Upper lobe of left lung (tissue), 4 donors: ENCODE data around the gene STIM1.

Experiments
- POLR2A ChIP-seq, 4 donors: fragments of 450-650 bp; IDR thresholded peaks; one replicate each; pipeline ENCODE4 v1.5.1; 2016 to 2017; ENCODE audit warnings: antibody characterized with exemption in 4 of 4, mild to moderate bottlenecking in 2 of 4
- POLR2AphosphoS5 ChIP-seq, 2 donors: sonication (generic); formaldehyde crosslinking; IDR thresholded peaks; one replicate each; pipeline ENCODE4 v1.5.1; 2017; ENCODE audit warnings: antibody characterized with exemption in 2 of 2
- TF ChIP-seq, protein P1 (sequence below), 6 experiments: fragments of 450-650 bp in 4 of 6; fragments of 200-600 bp in 2 of 6; sonication (generic) in 2 of 6; IDR thresholded peaks; one replicate each; pipeline ENCODE4 v1.5.1; 2016 to 2019; ENCODE audit warnings: antibody characterized with exemption in 6 of 6

DNA sequence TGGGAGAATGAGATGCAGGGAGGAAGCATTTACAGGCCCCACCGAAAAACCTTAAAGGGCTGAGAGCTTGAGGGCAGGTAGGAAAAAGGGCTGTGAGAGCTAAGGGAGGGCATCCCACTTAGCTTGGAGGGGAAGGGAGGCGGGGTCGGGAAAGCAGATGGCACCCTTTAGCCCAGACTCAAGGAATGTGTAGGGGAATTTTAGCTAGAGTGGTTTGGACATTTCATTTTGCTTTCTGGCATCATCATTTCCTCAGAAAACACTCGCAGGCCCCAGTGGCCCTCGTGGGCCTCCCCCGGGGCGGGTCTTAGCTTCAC is 846 bp upstream of the STIM1 start:
- TF ChIP-seq, protein P1, sequence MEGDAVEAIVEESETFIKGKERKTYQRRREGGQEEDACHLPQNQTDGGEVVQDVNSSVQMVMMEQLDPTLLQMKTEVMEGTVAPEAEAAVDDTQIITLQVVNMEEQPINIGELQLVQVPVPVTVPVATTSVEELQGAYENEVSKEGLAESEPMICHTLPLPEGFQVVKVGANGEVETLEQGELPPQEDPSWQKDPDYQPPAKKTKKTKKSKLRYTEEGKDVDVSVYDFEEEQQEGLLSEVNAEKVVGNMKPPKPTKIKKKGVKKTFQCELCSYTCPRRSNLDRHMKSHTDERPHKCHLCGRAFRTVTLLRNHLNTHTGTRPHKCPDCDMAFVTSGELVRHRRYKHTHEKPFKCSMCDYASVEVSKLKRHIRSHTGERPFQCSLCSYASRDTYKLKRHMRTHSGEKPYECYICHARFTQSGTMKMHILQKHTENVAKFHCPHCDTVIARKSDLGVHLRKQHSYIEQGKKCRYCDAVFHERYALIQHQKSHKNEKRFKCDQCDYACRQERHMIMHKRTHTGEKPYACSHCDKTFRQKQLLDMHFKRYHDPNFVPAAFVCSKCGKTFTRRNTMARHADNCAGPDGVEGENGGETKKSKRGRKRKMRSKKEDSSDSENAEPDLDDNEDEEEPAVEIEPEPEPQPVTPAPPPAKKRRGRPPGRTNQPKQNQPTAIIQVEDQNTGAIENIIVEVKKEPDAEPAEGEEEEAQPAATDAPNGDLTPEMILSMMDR (IDR thresholded peaks at IDR 0.05): no peak
- TF ChIP-seq POLR2A (IDR thresholded peaks at IDR 0.05): no peak
- TF ChIP-seq POLR2AphosphoS5 (IDR thresholded peaks at IDR 0.05): no peak
